ENCODE results near the gene COA6. TPM values are rescaled to one million over a fixed set of nuclear protein-coding genes. Genes with fewer than 3 reads are reported as not detected.

COA6 gene
- total RNA-seq, 4 donors from 2014 or later: 8.2 to 32.4 (median 23.8) TPM

DNA sequence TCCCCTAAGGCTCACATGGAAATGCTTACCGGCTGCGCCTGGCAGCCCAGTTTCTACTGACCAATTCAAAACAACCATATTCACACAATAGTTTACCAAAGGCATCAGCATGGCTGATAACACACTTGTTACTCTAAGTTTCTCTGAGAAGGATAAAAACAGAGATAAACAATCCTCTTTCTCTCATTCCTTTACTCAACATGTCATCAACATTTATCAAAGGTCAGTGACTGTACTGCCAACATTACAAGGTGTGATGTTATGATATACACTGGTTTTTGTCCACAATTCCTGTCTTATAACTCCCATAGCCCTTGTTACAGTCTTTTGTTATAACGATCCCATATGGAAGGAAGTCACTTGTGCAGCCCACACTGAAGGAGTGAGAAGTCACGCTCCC is 33.6 kb downstream of the COA6 start:
- DNase-seq: no peak
- 90 to 94% methylated on average over 4 of the region's 4 CpGs for WGBS, 2 donors
- Histone ChIP-seq H3K4me3 (replicated peaks in 1 of 3) (no peak overlapping the region), H3K27me3 (no peaks in the 10 kb centered on the region), H3K27ac (no peak overlapping the region), H3K4me1 (no peaks in the 10 kb centered on the region), H3K36me3 (peaks cover 0 to 5% of the 10 kb centered on the region in 2 donors), H3K9me3 (no peaks in the 10 kb centered on the region)
- TF ChIP-seq, protein P1, sequence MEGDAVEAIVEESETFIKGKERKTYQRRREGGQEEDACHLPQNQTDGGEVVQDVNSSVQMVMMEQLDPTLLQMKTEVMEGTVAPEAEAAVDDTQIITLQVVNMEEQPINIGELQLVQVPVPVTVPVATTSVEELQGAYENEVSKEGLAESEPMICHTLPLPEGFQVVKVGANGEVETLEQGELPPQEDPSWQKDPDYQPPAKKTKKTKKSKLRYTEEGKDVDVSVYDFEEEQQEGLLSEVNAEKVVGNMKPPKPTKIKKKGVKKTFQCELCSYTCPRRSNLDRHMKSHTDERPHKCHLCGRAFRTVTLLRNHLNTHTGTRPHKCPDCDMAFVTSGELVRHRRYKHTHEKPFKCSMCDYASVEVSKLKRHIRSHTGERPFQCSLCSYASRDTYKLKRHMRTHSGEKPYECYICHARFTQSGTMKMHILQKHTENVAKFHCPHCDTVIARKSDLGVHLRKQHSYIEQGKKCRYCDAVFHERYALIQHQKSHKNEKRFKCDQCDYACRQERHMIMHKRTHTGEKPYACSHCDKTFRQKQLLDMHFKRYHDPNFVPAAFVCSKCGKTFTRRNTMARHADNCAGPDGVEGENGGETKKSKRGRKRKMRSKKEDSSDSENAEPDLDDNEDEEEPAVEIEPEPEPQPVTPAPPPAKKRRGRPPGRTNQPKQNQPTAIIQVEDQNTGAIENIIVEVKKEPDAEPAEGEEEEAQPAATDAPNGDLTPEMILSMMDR (IDR thresholded peaks at IDR 0.05): no peak
- TF ChIP-seq POLR2A (IDR thresholded peaks at IDR 0.05): no peak
- intact Hi-C loops (cut with DNase I): no loop called here

DNA sequence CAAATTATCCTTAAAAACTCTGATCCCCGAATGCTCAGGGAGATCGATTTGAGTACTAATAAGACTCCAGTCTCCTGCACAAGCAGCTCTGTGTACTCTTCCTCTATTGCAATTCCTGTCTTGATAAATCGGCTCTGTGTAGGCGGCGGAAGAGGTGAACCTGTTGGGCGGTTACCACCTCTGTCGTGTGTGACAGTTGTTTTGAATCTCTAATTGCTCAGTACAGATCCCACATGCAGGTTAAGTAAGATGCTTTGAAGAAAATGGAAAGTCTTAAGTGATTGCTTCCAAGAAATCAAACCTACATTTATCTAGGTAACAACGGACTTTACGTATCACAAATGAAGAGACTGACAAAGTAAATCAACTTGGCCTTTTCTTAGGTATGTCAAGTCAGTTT is 35.5 kb downstream of the COA6 start:
- WGBS, 2 donors: 95 to 97% methylated on average over 9 of the region's 9 CpGs
- peaks cover 0 to 11% of the 10 kb centered on the region in 2 donors for H3K36me3 ChIP-seq
- TF ChIP-seq, protein P1 (IDR thresholded peaks at IDR 0.05): no peak
- TF ChIP-seq POLR2A (IDR thresholded peaks at IDR 0.05): no peak
- no peak overlapping the region for H3K4me3 ChIP-seq (replicated peaks in 1 of 3)
- DNase-seq: no peak
- H3K27me3 ChIP-seq: no peaks in the 10 kb centered on the region
- intact Hi-C loops (cut with DNase I): no loop called here
- no peaks in the 10 kb centered on the region for H3K9me3 ChIP-seq
- H3K4me1 ChIP-seq: no peaks in the 10 kb centered on the region
- no peak overlapping the region for H3K27ac ChIP-seq

DNA sequence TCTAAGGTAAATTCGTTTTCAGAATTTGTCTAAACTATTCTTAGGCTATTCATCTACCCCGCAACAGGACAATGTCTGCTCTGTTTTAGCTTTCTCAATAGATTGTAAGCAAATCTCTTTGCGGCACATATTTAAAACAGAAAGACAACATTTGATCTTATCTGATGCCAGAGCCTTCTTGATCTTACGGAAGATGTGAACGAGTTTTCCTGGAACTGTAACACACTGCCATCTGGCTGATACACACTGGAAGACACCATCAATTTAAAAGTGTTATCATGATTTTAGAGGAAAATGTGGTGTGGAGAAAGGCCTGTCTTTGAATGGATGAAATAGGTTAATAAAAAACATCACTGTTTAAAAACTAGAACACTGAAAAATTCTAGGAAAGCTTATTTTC is 36.1 kb downstream of the COA6 start:
- no peak for DNase-seq
- H3K4me1 ChIP-seq: no peaks in the 10 kb centered on the region
- H3K27me3 ChIP-seq: no peaks in the 10 kb centered on the region
- H3K9me3 ChIP-seq: no peaks in the 10 kb centered on the region
- no peak for TF ChIP-seq POLR2A (IDR thresholded peaks at IDR 0.05)
- TF ChIP-seq, protein P1 (IDR thresholded peaks at IDR 0.05): no peak
- H3K36me3 ChIP-seq: peaks cover 0 to 11% of the 10 kb centered on the region in 2 donors
- intact Hi-C loops (cut with DNase I): no loop called here
- WGBS, 2 donors: 82% methylated on average over 5 of the region's 5 CpGs
- no peak overlapping the region for H3K4me3 ChIP-seq (replicated peaks in 1 of 3)
- no peak overlapping the region for H3K27ac ChIP-seq

DNA sequence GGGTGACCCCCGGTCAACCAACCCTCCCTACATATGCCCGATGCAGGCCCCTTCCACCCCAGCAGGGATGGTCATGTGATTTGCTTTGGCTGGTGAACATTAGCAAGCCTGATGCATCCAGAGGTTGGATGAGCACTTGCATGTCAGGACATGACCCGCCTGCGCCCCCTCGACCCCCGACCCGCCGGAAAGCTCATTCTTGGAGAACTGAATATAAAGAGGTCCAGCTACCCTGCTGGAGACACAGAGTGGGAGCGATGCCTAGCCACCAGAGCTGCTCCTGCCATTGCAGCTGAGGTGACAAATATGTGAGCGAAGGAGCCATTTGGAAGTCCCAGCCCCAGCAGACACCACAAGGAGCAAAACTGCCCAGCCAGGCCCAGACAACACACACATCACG is 39.6 kb downstream of the COA6 start:
- no peaks in the 10 kb centered on the region for H3K9me3 ChIP-seq
- 96% methylated on average over 11 of the region's 11 CpGs for WGBS, 2 donors
- H3K36me3 ChIP-seq: peaks cover 0 to 11% of the 10 kb centered on the region in 2 donors
- H3K4me1 ChIP-seq: no peaks in the 10 kb centered on the region
- no peak for TF ChIP-seq POLR2A (IDR thresholded peaks at IDR 0.05)
- TF ChIP-seq, protein P1 (IDR thresholded peaks at IDR 0.05): no peak
- intact Hi-C loops (cut with DNase I): no loop called here
- H3K27me3 ChIP-seq: no peaks in the 10 kb centered on the region
- H3K27ac ChIP-seq: no peak overlapping the region
- no peak overlapping the region for H3K4me3 ChIP-seq (replicated peaks in 1 of 3)
- DNase-seq: no peak

DNA sequence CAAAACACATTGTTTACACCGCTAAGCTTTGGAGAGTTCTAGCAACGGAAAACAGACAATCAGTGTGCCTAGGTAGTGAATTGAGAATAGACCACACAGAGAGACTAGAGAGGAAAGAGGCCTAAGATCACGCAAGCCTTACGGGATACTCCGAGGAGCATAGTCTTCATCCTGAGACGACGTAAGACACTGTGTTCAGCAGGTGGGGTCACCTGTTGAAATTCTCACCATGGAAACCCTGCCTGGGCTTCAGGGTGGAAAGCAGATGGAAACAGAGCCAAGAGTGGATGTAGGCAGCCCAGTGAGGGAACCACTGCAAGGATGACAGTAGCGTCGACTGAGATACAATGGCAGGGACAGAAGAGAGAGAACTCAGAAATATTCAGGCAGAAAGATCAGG is 40.2 kb downstream of the COA6 start:
- Histone ChIP-seq H3K27ac (no peak overlapping the region), H3K27me3 (no peaks in the 10 kb centered on the region), H3K4me3 (replicated peaks in 1 of 3) (no peak overlapping the region), H3K4me1 (no peaks in the 10 kb centered on the region), H3K9me3 (no peaks in the 10 kb centered on the region), H3K36me3 (peaks cover 0 to 11% of the 10 kb centered on the region in 2 donors)
- 96% methylated on average over 9 of the region's 9 CpGs for WGBS, 2 donors
- intact Hi-C loops (cut with DNase I): no loop called here
- TF ChIP-seq, protein P1 (IDR thresholded peaks at IDR 0.05): no peak
- TF ChIP-seq POLR2A (IDR thresholded peaks at IDR 0.05): no peak
- no peak for DNase-seq

All from thyroid gland (tissue), 4 donors.